GM18951 (cell line): Measurements from ENCODE around the gene DSTN.

ENCODE experiments used
- POLR2A ChIP-seq: IDR thresholded peaks from 4 replicates; pipeline ENCODE4 v1.6.1; 2011; ENCODE audit warnings: mild to moderate bottlenecking; ENCODE audit not compliant: insufficient read length, insufficient read depth; ENCODE audit errors: extremely low read depth
- in situ Hi-C: fragments of 300-500 bp; cut with MboI; formaldehyde crosslinking; loops from one replicate; pipeline ENCODE4 v1.12.0; 2022; ENCODE audit warnings: low sequenced_read_pairs, mixed read lengths, inconsistent platforms; ENCODE audit not compliant: unreplicated experiment

The DSTN gene

DNA sequence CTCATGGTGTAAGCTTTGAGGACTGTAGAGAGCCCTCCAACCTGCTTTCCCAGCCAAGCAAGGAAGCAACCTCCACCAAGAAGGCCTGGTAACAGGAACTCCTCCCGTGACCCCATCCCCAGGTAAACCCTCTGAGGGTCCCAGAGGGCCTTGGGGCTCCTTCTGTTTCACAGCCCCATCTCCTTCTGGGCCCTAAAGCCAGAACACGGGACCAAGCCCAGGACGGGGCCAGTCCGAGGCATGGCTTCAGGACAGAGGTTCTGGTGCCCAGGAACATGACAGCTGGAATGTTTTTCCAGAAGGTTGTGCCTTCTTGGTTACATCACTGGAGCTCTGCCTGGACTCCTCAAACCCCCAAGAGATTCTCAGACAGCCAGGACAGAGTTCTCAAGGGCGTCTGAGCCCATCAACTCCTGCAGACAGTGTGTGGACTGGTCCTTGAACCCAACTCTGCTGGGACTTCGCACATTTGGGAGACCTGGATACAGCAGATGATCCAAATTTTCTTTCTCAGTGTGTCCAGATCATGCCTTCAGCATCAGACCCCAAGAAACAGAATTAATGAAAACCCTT is 69.0 kb downstream of the DSTN start:
- in situ Hi-C loops = no loop called here
- TF ChIP-seq POLR2A = no peak

- in situ Hi-C loops = no loop called here
- no peak for TF ChIP-seq POLR2A
Measured at GRCh38 chr20:17640146-17640874, 70.4 kb downstream of the DSTN start.

GRCh38 chr20:17640875-17641378 is 71.1 kb downstream of the DSTN start:
- no peak for TF ChIP-seq POLR2A
- in situ Hi-C loops = no loop called here

DNA sequence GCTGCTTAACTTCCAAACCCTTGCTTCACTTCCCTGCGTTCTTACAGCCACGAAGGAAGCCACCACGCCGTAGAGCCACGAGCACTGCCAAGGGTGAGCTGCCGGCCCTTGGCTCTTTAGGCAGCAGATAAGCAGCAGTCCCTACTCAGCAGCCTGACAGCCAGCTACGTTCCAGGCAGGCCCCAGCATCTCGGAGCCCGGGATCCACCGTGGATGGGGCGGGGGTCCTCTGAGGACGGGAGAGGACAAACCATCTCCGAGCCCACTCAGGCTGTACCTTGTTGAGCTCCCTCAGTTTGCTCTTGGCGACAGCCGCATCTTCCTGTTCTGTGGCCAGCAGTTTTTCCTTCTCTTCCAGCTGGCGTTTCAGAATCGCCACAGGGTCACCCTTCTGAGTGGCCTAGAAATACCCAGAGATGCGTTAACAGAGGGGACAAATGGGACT is 71.7 kb downstream of the DSTN start:
- TF ChIP-seq POLR2A = no peak
- in situ Hi-C loops = no loop called here

DNA sequence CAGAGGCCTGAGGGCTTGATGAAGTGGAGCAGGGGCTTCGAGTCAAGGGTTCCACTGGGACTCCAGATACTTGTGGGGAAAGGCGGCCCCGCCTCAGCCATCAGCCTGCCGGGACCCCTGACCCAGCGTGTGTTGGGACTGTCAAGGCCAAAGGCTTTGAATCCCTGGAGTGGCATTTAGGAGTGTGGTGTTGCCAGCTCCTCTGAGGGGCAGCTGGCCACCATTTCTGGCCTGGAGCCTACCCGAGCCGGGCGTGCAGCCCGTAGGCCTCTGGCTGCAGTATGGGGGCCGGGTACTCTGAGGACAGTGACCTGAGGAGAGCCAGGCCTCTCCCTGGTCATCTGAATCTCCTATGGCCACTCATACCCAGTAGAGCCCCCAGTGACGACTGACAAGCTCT is 72.1 kb downstream of the DSTN start:
- TF ChIP-seq POLR2A = no peak
- in situ Hi-C loops = no loop called here

DNA sequence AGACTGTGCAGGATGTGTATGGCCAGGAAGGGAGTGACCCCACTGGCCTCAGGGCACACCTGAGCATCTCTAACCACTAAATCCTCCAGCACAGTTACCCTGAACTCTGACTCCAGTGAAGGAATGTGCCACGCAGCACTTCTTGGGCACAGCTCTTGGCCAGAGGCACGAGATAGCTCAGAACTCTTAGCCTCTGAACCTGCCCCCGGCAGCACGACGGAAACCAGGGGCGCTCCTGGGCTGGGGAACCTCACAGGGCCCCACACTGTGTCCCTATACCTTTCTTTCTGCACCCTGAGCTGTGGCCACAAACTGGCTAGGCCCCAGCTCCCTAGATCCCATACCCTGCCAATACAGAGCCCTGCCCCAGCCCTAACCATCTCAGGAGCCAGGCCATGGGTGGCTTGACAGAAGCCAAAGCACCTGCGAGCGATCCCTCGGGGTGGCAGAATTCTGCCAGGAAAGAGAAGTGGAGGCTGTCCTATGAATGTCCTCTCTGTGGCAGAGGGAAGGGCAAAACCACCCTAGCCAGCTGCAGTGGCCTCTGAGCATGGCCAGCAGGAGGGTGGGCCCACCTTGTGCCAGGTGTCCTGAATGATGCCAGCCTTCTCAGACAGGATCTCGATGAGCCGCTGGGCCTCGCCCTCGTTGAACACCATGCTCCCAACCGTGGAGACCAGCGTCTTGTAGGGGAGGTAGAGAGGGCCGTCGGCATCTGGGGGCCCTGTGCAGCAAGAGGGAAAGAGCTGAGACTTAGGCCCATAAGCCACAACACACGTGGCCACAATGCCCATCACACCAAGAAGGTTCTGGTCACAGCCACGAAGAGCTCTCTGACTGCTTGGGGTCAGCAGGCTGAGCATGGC is 72.8 kb downstream of the DSTN start:
- in situ Hi-C loops = no loop called here
- TF ChIP-seq POLR2A = no peak

- in situ Hi-C loops = no loop called here
- TF ChIP-seq POLR2A = no peak
Measured at GRCh38 chr20:17643531-17644188, 73.8 kb downstream of the DSTN start.

DNA sequence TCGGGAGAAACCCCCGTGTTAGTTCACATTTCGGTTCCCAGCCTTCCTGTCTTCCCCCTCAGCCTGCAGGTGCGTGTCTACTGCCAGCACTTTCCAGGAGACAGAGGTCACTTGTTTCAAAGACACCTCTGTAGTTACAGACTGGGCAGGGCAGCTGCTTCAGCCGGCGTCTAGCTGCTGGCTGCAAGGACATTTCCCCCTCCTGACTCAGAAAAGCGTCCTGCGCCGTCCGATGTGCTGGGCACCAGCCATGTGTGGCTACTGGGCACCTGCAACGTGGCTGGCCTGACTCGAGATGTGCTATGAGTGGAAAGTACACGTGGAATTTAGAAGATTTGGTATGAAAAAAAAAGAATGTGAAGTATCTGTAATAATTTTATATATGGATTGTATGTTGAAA is 74.6 kb downstream of the DSTN start:
- in situ Hi-C loops = no loop called here
- TF ChIP-seq POLR2A = no peak

DNA sequence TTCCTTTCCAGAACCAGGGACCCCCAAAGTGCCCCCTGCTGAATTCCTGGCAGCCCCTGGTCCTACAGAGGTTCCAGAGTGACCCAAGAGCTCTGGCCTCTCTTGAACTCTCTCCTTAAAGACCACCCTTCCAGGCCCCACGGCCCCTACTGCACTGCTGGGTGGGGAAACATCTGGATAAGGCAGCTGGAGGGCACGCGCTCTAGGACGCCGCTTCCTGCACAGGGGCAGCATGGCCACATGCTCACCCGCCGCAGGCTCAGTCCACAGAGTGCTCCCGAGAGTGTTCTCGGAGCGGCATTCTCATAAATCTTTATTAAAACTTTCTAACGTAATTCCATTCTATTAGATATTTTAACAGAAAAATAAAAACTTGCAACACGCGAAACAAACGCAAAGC is 75.1 kb downstream of the DSTN start:
- in situ Hi-C loops = no loop called here
- no peak for TF ChIP-seq POLR2A

GRCh38 chr20:17645546-17646208 is 75.8 kb downstream of the DSTN start:
- TF ChIP-seq POLR2A = no peak
- in situ Hi-C loops = no loop called here

GRCh38 chr20:17646209-17646960 is 76.5 kb downstream of the DSTN start:
- no peak for TF ChIP-seq POLR2A
- in situ Hi-C loops = no loop called here

DNA sequence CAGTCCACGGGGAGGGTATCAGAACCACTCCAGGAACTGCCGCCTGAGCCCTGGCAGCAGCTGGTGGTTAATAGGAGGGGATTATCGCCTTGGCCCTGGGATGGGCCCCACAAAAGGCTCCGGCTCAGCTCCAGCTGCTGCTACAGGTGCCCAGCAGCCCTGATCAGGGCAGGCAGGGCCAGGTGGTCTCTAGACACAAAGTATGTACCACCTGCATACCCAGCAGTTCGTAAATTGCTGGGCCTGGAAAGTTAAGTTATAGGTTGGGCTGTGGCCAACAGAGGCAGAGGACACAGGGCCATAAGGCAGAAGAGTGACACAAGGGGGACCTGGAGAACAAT is 77.1 kb downstream of the DSTN start:
- in situ Hi-C loops = no loop called here

More for the DNA sequence above, 77.1 kb downstream of the DSTN start:
- no peak for TF ChIP-seq POLR2A
